PC-3 (cell line): Measurements from ENCODE around the gene KAZN. TPM values are rescaled to one million over a fixed set of nuclear protein-coding genes. Genes with fewer than 3 reads are reported as not detected.
A peak's percentile ranks its signal among the peaks of the same experiment; 100 is the strongest.

Source experiments
- ATAC-seq: fragments of 200-7000 bp; cut with Tn5 transposase; 2 replicates; pipeline ENCODE4 v1.9.1; 2020; ENCODE audit warnings: mild to moderate bottlenecking, moderate library complexity
- BruUV-seq: library from RNA; stranded (reverse); fragments of 400-500 nt; replicated peaks from 2 replicates; lab custom pipeline; 2021; lab: Mats Ljungman, UMichigan
- CTCF ChIA-PET: fragments of 300-600 bp; sonication (Branson Sonifier 250); formaldehyde crosslinking; loops from one replicate; lab custom pipeline; 2022; ENCODE audit warnings: antibody characterized with exemption; lab: Charles Lee
- POLR2A ChIA-PET: fragments of 300-600 bp; sonication (Branson Sonifier 250); formaldehyde crosslinking; loops from one replicate; lab custom pipeline; 2022; ENCODE audit warnings: antibody characterized with exemption; ENCODE audit not compliant: unreplicated experiment; lab: Charles Lee
- DNase-seq: peaks from one replicate; pipeline ENCODE4 v3.0.0-alpha.2; 2015
- H2AFZ ChIP-seq: fragments of 300-600 bp; sonication (generic); 2 replicates; pipeline ENCODE4 v1.6.0; 2016; ENCODE audit warnings: antibody characterized with exemption, low read length
- H3F3A ChIP-seq: fragments of 300-600 bp; sonication (generic); one replicate; pipeline ENCODE4 v1.6.0; 2017; ENCODE audit warnings: antibody characterized with exemption, low read length, control low read depth, mild to moderate bottlenecking; ENCODE audit not compliant: unreplicated experiment
- H3K27ac ChIP-seq: fragments of 300-600 bp; sonication (generic); 2 replicates; pipeline ENCODE4 v1.5.1; 2016; ENCODE audit warnings: mild to moderate bottlenecking, low read length
- H3K27me3 ChIP-seq: fragments of 300-600 bp; sonication (generic); 2 replicates; pipeline ENCODE4 v1.6.1; 2016; ENCODE audit warnings: low read length, mixed read lengths
- H3K36me3 ChIP-seq: fragments of 300-600 bp; sonication (generic); 2 replicates; pipeline ENCODE4 v1.6.1; 2016; ENCODE audit warnings: low read depth, mixed run types, low read length, mixed read lengths
- H3K4me1 ChIP-seq: fragments of 300-600 bp; sonication (generic); 2 replicates; pipeline ENCODE4 v1.5.1; 2016; ENCODE audit warnings: low read length; ENCODE audit not compliant: insufficient read depth
- H3K4me2 ChIP-seq: fragments of 300-600 bp; sonication (generic); 2 replicates; pipeline ENCODE4 v1.6.0; 2016; ENCODE audit warnings: low read length
- H3K4me3 ChIP-seq: fragments of 300-600 bp; sonication (generic); 2 replicates; pipeline ENCODE4 v1.5.1; 2016; ENCODE audit warnings: mild to moderate bottlenecking, low read length, mixed read lengths
- H3K79me2 ChIP-seq: fragments of 300-600 bp; sonication (generic); 2 replicates; pipeline ENCODE4 v1.6.1; 2017; ENCODE audit warnings: low read length, mixed read lengths
- H3K9ac ChIP-seq: fragments of 300-600 bp; sonication (generic); 2 replicates; pipeline ENCODE4 v1.6.0; 2016; ENCODE audit warnings: mild to moderate bottlenecking, low read length
- H3K9me2 ChIP-seq: fragments of 300-600 bp; sonication (generic); replicated peaks from 2 replicates; pipeline ENCODE4 v1.6.1; 2016; ENCODE audit warnings: mixed run types, low read length, mixed read lengths
- H3K9me3 ChIP-seq: fragments of 300-600 bp; sonication (generic); 2 replicates; pipeline ENCODE4 v1.6.1; 2016; ENCODE audit warnings: low read length, mixed read lengths
- H4K20me1 ChIP-seq: fragments of 300-600 bp; sonication (generic); 2 replicates; pipeline ENCODE4 v1.6.1; 2016; ENCODE audit warnings: low read length, mixed read lengths
- EZH2 ChIP-seq: fragments of 300-600 bp; sonication (generic); IDR thresholded peaks from one replicate; pipeline ENCODE4 v1.6.1; 2017; ENCODE audit warnings: antibody characterized with exemption, mild to moderate bottlenecking, low read length; ENCODE audit not compliant: unreplicated experiment
- EZH2phosphoT487 ChIP-seq: fragments of 300-600 bp; sonication (generic); IDR thresholded peaks from 2 replicates; pipeline ENCODE4 v1.6.1; 2018; ENCODE audit warnings: mild to moderate bottlenecking, antibody characterized with exemption, low read length, borderline replicate concordance
- intact Hi-C: fragments of 100-400 bp; cut with micrococcal nuclease; formaldehyde crosslinking; loops from 2 replicates; pipeline ENCODE4 v1.9.0; 2023
- total RNA-seq: library from RNA; depleted of rRNA; stranded (reverse); fragments of >200 nt; gene quantifications from 2 replicates; pipeline ENCODE4 v1.2.3, GENCODE V29; 2014
- TF ChIP-seq, protein P1 (sequence below): fragments of 300-600 bp; sonication (generic); conservative IDR thresholded peaks from 2 replicates; pipeline ENCODE4 v1.5.1; 2017; ENCODE audit warnings: antibody characterized with exemption, low read depth, mild to moderate bottlenecking, low read length

Gene KAZN
- total RNA-seq, 1 experiment from 2014 or later = 2.0 TPM

DNA sequence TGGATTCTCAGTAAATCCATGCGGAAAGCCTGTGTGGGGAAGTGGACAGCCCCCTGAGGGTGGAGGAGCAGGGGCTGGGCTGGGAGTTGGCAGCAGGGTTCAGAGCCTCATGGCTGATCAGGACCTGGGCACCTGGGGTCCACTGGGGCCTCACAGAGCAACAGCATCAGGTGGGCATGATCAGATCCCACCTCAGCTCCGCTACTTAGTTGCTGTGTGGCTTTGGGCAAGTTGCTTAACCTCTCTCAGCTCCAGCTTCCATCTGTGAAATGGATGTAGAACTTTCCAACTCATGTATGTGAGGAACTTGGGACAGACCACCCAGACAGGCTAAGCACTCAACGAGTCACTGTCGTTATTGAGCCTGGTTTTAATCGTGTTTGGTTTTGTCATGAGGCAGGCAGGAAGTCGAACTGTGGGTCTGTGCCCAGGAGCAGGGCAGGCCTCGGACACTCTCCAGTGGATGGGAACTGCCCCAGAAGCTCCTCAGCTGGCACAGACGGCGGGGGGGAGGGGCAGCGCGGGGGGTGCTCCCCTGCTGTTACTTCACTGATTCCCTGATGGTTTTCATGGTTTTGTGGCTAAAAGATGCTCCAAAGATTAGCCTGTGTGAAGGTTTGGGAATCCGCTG, 399.3 kb downstream of the KAZN start:
- no peaks in the 10 kb centered on the region for H3K9me2 ChIP-seq
- no peaks in the 10 kb centered on the region for H3K9me3 ChIP-seq
- CTCF ChIA-PET = no interaction called here
- BruUV-seq = no TSS peak
- no peak overlapping the region for H3K4me2 ChIP-seq
- POLR2A ChIA-PET = no interaction called here
- no peak overlapping the region for H3K9ac ChIP-seq
- no peak overlapping the region for H3K4me3 ChIP-seq
- no peaks in the 10 kb centered on the region for H3K27me3 ChIP-seq
- no peaks in the 10 kb centered on the region for H3K79me2 ChIP-seq
- no peak for DNase-seq
- ATAC-seq = no peak
- no peak for TF ChIP-seq EZH2
- no peak for TF ChIP-seq EZH2phosphoT487
- TF ChIP-seq, protein P1, sequence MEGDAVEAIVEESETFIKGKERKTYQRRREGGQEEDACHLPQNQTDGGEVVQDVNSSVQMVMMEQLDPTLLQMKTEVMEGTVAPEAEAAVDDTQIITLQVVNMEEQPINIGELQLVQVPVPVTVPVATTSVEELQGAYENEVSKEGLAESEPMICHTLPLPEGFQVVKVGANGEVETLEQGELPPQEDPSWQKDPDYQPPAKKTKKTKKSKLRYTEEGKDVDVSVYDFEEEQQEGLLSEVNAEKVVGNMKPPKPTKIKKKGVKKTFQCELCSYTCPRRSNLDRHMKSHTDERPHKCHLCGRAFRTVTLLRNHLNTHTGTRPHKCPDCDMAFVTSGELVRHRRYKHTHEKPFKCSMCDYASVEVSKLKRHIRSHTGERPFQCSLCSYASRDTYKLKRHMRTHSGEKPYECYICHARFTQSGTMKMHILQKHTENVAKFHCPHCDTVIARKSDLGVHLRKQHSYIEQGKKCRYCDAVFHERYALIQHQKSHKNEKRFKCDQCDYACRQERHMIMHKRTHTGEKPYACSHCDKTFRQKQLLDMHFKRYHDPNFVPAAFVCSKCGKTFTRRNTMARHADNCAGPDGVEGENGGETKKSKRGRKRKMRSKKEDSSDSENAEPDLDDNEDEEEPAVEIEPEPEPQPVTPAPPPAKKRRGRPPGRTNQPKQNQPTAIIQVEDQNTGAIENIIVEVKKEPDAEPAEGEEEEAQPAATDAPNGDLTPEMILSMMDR = no peak
- intact Hi-C loops = no loop called here
- H3K4me1 ChIP-seq = peaks cover 8% of the 10 kb centered on the region; the same call in 1 of the 2 replicates
- no peak overlapping the region for H2AFZ ChIP-seq
- no peak overlapping the region for H3K27ac ChIP-seq
- H3F3A ChIP-seq = no peaks in the 10 kb centered on the region
- H4K20me1 ChIP-seq = no peaks in the 10 kb centered on the region
- H3K36me3 ChIP-seq = no peaks in the 10 kb centered on the region

DNA sequence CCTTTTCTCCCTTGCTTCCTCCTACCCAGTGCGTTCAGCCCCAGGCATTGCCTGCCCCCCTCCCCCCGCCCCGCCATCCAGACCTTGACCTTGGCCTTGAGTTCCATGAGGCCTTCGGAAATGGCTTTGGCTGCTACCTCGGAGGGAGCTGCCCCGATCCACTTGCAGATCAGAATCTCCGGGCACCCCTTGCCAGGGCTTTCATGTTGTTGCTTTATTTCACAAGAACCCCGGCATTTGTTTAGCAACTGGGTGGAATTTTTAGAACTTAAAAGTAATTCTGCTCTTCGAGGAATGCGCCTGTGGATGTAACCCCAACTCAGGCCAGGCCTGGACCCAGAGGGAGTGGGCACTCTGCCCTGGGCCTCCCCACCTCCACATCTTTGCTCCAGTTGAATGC, 401.0 kb downstream of the KAZN start:
- no TSS peak for BruUV-seq
- CTCF ChIA-PET = no interaction called here

DNA sequence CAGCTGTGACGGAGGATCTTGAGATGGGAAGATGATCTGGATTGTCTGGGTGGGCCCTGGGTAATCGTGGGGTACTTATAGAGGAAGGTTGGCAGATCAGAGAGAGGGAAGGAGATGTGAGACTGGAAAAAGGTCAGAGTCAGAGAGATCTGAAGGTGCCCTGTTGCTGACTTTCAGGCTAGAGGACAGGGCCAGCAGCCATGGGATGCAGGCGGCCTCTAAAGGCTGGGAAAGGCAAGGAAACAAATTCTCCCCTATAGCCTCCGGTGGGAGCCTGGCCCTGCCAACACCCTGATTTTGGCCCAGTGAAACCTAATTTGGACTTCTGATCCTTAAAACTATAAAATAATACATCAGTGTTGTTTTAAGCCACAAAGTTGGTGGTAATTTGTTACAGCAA, 401.5 kb downstream of the KAZN start:
- no peaks in the 10 kb centered on the region for H3K9me3 ChIP-seq
- no peak overlapping the region for H3K4me3 ChIP-seq

More for the DNA sequence above, 401.0 kb downstream of the KAZN start:
- Histone ChIP-seq H3K9me2 (no peaks in the 10 kb centered on the region), H2AFZ (no peak overlapping the region), H3K9me3 (no peaks in the 10 kb centered on the region), H3K36me3 (no peaks in the 10 kb centered on the region), H3K79me2 (no peaks in the 10 kb centered on the region), H3F3A (no peaks in the 10 kb centered on the region), H3K4me3 (no peak overlapping the region), H3K27ac (no peak overlapping the region), H3K4me2 (no peak overlapping the region), H3K4me1 (peaks cover 8% of the 10 kb centered on the region; the same call in 1 of the 2 replicates), H3K27me3 (no peaks in the 10 kb centered on the region), H3K9ac (no peak overlapping the region), H4K20me1 (no peaks in the 10 kb centered on the region)
- intact Hi-C loops = no loop called here
- POLR2A ChIA-PET = no interaction called here
- no peak for ATAC-seq
- no peak for DNase-seq
- no peak for TF ChIP-seq EZH2phosphoT487
- TF ChIP-seq, protein P1 = no peak
- TF ChIP-seq EZH2 = no peak

More for the DNA sequence above, 401.5 kb downstream of the KAZN start:
- Histone ChIP-seq H3K79me2 (no peaks in the 10 kb centered on the region), H2AFZ (no peak overlapping the region), H3K9ac (no peak overlapping the region), H3K36me3 (no peaks in the 10 kb centered on the region), H3K4me2 (no peak overlapping the region), H4K20me1 (no peaks in the 10 kb centered on the region), H3K9me2 (no peaks in the 10 kb centered on the region), H3K27ac (no peak overlapping the region), H3K4me1 (peaks cover 8% of the 10 kb centered on the region; the same call in 1 of the 2 replicates), H3K27me3 (no peaks in the 10 kb centered on the region), H3F3A (no peaks in the 10 kb centered on the region)
- ATAC-seq = no peak
- no peak for TF ChIP-seq EZH2phosphoT487
- TF ChIP-seq, protein P1 = 0 out of 2 replicates have a peak, but pooled peaks have one; percentile 20
- no peak for TF ChIP-seq EZH2
- intact Hi-C loops = no loop called here
- DNase-seq = no peak
- ChIA-PET CTCF (no interaction called here), POLR2A (no interaction called here)
- BruUV-seq = no TSS peak
